Measurements from ENCODE around the gene LIMS1. TPM values are rescaled to one million over a fixed set of nuclear protein-coding genes. Genes with fewer than 3 reads are reported as not detected.
"Not testable (repeated sequence)": the region's sequence is repeated elsewhere in the genome, so short reads cannot be mapped to it uniquely, and the experiment has no call there.

Gene LIMS1
- total and polyA plus RNA-seq, 3 donors from 2014 or later, result 44.8 to 110 (median 94.1) TPM

- TF ChIP-seq POLR2A (IDR thresholded peaks at IDR 0.05), result no peak
- no peak for TF ChIP-seq CTCF (IDR thresholded peaks at IDR 0.05)
- H3K4me3 ChIP-seq, result no peak overlapping the region
- WGBS, 2 donors, result 46 to 50% methylated on average over 7 of the region's 7 CpGs
- H3K36me3 ChIP-seq (ENCODE audit: low read depth, missing control alignments), result no peaks in the 10 kb centered on the region
- DNase-seq, result no peak
- H3K4me1 ChIP-seq, result peaks cover 11% of the 10 kb centered on the region
- H3K27me3 ChIP-seq, result no peaks in the 10 kb centered on the region
- H3K9me3 ChIP-seq, result no peaks in the 10 kb centered on the region
- intact Hi-C loops (cut with DNase I; ENCODE audit: low total_unique reads), result no loop called here
- H3K27ac ChIP-seq, result peak overlapping the region; percentile 39 to 67
Measured at GRCh38 chr2:108594132-108594981, 60.1 kb downstream of the LIMS1 start.

GRCh38 chr2:108594982-108595464, 60.8 kb downstream of the LIMS1 start:
- Histone ChIP-seq H3K4me3 (no peak overlapping the region), H3K36me3 (ENCODE audit: low read depth, missing control alignments) (no peaks in the 10 kb centered on the region), H3K4me1 (peaks cover 11% of the 10 kb centered on the region), H3K9me3 (no peaks in the 10 kb centered on the region), H3K27me3 (no peaks in the 10 kb centered on the region), H3K27ac (peak overlapping the region in 1 of 2 donors; percentile 67)
- 49 to 58% methylated on average over 4 of the region's 4 CpGs for WGBS, 2 donors
- intact Hi-C loops (cut with DNase I; ENCODE audit: low total_unique reads), result no loop called here
- no peak for DNase-seq
- TF ChIP-seq CTCF (IDR thresholded peaks at IDR 0.05) (no peak), POLR2A (IDR thresholded peaks at IDR 0.05) (no peak)

- 61 to 69% methylated on average over 4 of the region's 4 CpGs for WGBS, 2 donors
Measured at GRCh38 chr2:108595771-108596170, 61.5 kb downstream of the LIMS1 start.

GRCh38 chr2:108597105-108597744, 63.0 kb downstream of the LIMS1 start:
- not testable (repeated sequence) for H3K9me3 ChIP-seq

More at GRCh38 chr2:108595771-108596170, 61.5 kb downstream of the LIMS1 start:
- DNase-seq; H3K27ac ChIP-seq; H3K36me3 ChIP-seq (ENCODE audit: low read depth, missing control alignments); H3K4me3 ChIP-seq; H3K9me3 ChIP-seq; H3K27me3 ChIP-seq; intact Hi-C loops (cut with DNase I; ENCODE audit: low total_unique reads): not testable (repeated sequence)
- peaks cover 11% of the 10 kb centered on the region for H3K4me1 ChIP-seq

GRCh38 chr2:108601199-108601598, 66.9 kb downstream of the LIMS1 start:
- intact Hi-C loops (cut with DNase I; ENCODE audit: low total_unique reads); H3K4me3 ChIP-seq; DNase-seq; H3K36me3 ChIP-seq (ENCODE audit: low read depth, missing control alignments); H3K27me3 ChIP-seq; H3K27ac ChIP-seq; H3K9me3 ChIP-seq; H3K4me1 ChIP-seq: not testable (repeated sequence)
- WGBS, 2 donors, result 94% methylated on average over 10 of the region's 10 CpGs

More at GRCh38 chr2:108597105-108597744, 63.0 kb downstream of the LIMS1 start:
- peak in 1 of 3 experiments; percentile 22 for TF ChIP-seq CTCF (IDR thresholded peaks at IDR 0.05)
- H3K36me3 ChIP-seq (ENCODE audit: low read depth, missing control alignments); H3K27ac ChIP-seq; H3K4me3 ChIP-seq; H3K27me3 ChIP-seq; intact Hi-C loops (cut with DNase I; ENCODE audit: low total_unique reads): not testable (repeated sequence)
- peak; percentile 52 for DNase-seq
- H3K4me1 ChIP-seq, result peaks cover 11% of the 10 kb centered on the region
- WGBS, 2 donors, result 56% methylated on average over 7 of the region's 7 CpGs
